Mononuclear cell (primary cell): ENCODE data around the gene STK32B. TPM values are rescaled to one million over a fixed set of nuclear protein-coding genes. Genes with fewer than 3 reads are reported as not detected.

Experiments used
- H3K27me3 ChIP-seq: 2 replicates; pipeline ENCODE4 v1.6.0; 2011; ENCODE audit warnings: low read length, control low read depth; ENCODE audit not compliant: insufficient read depth
- H3K4me1 ChIP-seq: 2 replicates; pipeline ENCODE4 v1.5.1; 2011; ENCODE audit warnings: mild to moderate bottlenecking, low read length, control low read depth; ENCODE audit not compliant: insufficient read depth
- H3K4me3 ChIP-seq: 2 replicates; pipeline ENCODE4 v1.5.1; 2011; ENCODE audit warnings: mild to moderate bottlenecking, low read length, moderate library complexity
- H3K9me3 ChIP-seq: 2 replicates; pipeline ENCODE4 v1.5.1; 2011; ENCODE audit warnings: low read depth, mild to moderate bottlenecking, control low read depth, low read length
- total RNA-seq: library from RNA; depleted of rRNA; stranded (reverse); fragments of >200 nt; gene quantifications from one replicate; pipeline ENCODE4 v1.2.3, GENCODE V29; 2012

The STK32B gene
- total RNA-seq, 1 donor: 0.63 TPM

DNA sequence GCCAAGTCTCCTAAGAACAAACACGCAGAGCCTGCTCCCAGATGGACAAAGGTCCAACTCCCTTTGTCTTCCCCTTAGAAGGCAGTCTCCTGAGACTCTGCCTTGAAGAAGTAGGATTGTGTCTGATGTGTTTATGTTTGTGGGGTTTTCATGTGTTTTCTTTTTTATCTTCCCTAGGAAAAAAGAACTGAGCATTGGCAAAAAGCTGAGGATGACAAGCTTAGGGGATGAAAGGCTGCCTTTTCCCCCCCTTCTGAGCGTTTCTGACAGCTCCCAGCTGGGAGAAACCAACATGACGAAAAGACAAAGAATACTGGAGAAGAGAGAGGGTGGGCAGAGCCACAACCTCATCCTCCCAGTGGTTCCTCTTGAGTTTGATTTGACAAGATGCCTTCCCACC, 475.9 kb downstream of the STK32B start:
- H3K4me3 ChIP-seq: no peak overlapping the region
- H3K27me3 ChIP-seq: no peaks in the 10 kb centered on the region
- H3K4me1 ChIP-seq: no peaks in the 10 kb centered on the region
- H3K9me3 ChIP-seq: no peaks in the 10 kb centered on the region

DNA sequence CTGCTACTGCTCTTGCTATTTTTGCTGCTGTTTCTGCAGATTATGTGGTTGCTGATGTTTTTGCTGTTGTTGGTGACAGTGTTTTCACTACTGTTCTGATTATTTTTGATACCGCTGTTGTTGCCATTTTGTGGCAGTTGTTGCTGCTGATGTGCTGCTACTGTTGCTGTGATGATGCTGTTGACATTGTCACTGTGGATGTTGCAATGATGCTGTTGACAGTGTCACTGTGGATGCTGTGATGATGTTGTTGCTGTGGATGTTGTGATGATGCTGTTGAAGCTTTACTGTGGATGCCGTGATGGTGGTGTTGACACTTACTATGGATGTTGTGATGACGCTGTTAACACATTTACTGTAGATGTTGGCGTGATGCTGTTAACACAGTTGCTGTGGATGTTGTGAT, 476.8 kb downstream of the STK32B start:
- no peaks in the 10 kb centered on the region for H3K9me3 ChIP-seq
- no peaks in the 10 kb centered on the region for H3K27me3 ChIP-seq
- no peaks in the 10 kb centered on the region for H3K4me1 ChIP-seq
- H3K4me3 ChIP-seq: no peak overlapping the region

GRCh38 chr4:5532100-5532499, 480.8 kb downstream of the STK32B start:
- H3K27me3 ChIP-seq: no peaks in the 10 kb centered on the region
- H3K4me3 ChIP-seq: no peak overlapping the region
- no peaks in the 10 kb centered on the region for H3K4me1 ChIP-seq
- H3K9me3 ChIP-seq: no peaks in the 10 kb centered on the region

GRCh38 chr4:5539584-5539983, 488.3 kb downstream of the STK32B start:
- no peaks in the 10 kb centered on the region for H3K27me3 ChIP-seq
- no peaks in the 10 kb centered on the region for H3K4me1 ChIP-seq
- H3K9me3 ChIP-seq: no peaks in the 10 kb centered on the region
- no peak overlapping the region for H3K4me3 ChIP-seq

GRCh38 chr4:5541169-5541568, 489.9 kb downstream of the STK32B start:
- Histone ChIP-seq H3K4me3 (no peak overlapping the region), H3K27me3 (no peaks in the 10 kb centered on the region), H3K4me1 (no peaks in the 10 kb centered on the region), H3K9me3 (no peaks in the 10 kb centered on the region)

GRCh38 chr4:5543681-5544080, 492.4 kb downstream of the STK32B start:
- Histone ChIP-seq H3K4me3 (no peak overlapping the region), H3K4me1 (no peaks in the 10 kb centered on the region), H3K9me3 (no peaks in the 10 kb centered on the region), H3K27me3 (no peaks in the 10 kb centered on the region)

GRCh38 chr4:5544762-5545161, 493.5 kb downstream of the STK32B start:
- Histone ChIP-seq H3K9me3 (no peaks in the 10 kb centered on the region), H3K4me3 (no peak overlapping the region), H3K27me3 (no peaks in the 10 kb centered on the region), H3K4me1 (no peaks in the 10 kb centered on the region)

- Histone ChIP-seq H3K4me1 (no peaks in the 10 kb centered on the region), H3K4me3 (no peak overlapping the region), H3K9me3 (no peaks in the 10 kb centered on the region), H3K27me3 (no peaks in the 10 kb centered on the region)
These were observed 494.0 kb downstream of the STK32B start for GRCh38 chr4:5545271-5545670.

GRCh38 chr4:5547651-5548249, 496.5 kb downstream of the STK32B start:
- H3K4me1 ChIP-seq: no peaks in the 10 kb centered on the region
- H3K9me3 ChIP-seq: no peaks in the 10 kb centered on the region
- H3K27me3 ChIP-seq: no peaks in the 10 kb centered on the region

More at GRCh38 chr4:5547651-5548249, 496.5 kb downstream of the STK32B start:
- no peak overlapping the region for H3K4me3 ChIP-seq

Other genes starting within 250 kb of the STK32B start
- gene MSX1, start 191.8 kb upstream of the STK32B start, total RNA-seq: not detected
- 0.84 TPM for gene CYTL1, start 32.0 kb upstream of the STK32B start, total RNA-seq